Renal pelvis (tissue), 12 donors: ENCODE measurements around the gene SRRT. TPM values are rescaled to one million over a fixed set of nuclear protein-coding genes. Genes with fewer than 3 reads are reported as not detected.

Source experiments
- DNase-seq: peaks from one replicate; pipeline ENCODE4 v3.0.0-alpha.2; 2013
- long read RNA-seq, 16 experiments: transcript quantifications; one replicate each; lab custom pipeline, GENCODE V29; 2026
- polyA plus RNA-seq, 3 donors: library from polyadenylated mRNA; unstranded; fragments of 120-200 nt; gene quantifications; one replicate each; pipeline ENCODE4 v1.2.1, GENCODE V29; 2013; ENCODE audit not compliant: insufficient read length in 3 of 3

SRRT gene
- polyA plus RNA-seq, result 100 to 1,000 TPM; 188 to 206 (median 191) TPM
- long read RNA-seq, donor 1, partial matches to known transcripts, result 30 of 36 reads
- long read RNA-seq, donor 1, other reads (novel, unspliced or antisense), result 0 of 36 reads
- long read RNA-seq, donor 2, transcript SRRT-213 (20 exons, 2,905 nt), result major isoform, 6 of 29 reads
- long read RNA-seq, donor 2, partial matches to known transcripts, result 17 of 29 reads
- long read RNA-seq, donor 2, other reads (novel, unspliced or antisense), result 0 of 29 reads
- long read RNA-seq, donor 3, partial matches to known transcripts, result 5 of 12 reads
- long read RNA-seq, donor 3, other reads (novel, unspliced or antisense), result 0 of 12 reads
- long read RNA-seq, donor 4, partial matches to known transcripts, result 0 of 11 reads
- long read RNA-seq, donor 4, other reads (novel, unspliced or antisense), result 0 of 11 reads
- long read RNA-seq, donor 5, partial matches to known transcripts, result 0 of 6 reads
- long read RNA-seq, donor 5, other reads (novel, unspliced or antisense), result 0 of 6 reads
- long read RNA-seq, donor 6, partial matches to known transcripts, result 39 of 45 reads
- long read RNA-seq, donor 6, other reads (novel, unspliced or antisense), result 0 of 45 reads
- long read RNA-seq, donor 7, partial matches to known transcripts, result 16 of 24 reads
- long read RNA-seq, donor 7, other reads (novel, unspliced or antisense), result 0 of 24 reads
- long read RNA-seq, donor 8, partial matches to known transcripts, result 0 of 3 reads
- long read RNA-seq, donor 8, other reads (novel, unspliced or antisense), result 0 of 3 reads
- long read RNA-seq, donor 9, partial matches to known transcripts, result 39 of 48 reads
- long read RNA-seq, donor 9, other reads (novel, unspliced or antisense), result 0 of 48 reads
- long read RNA-seq, donor 10, partial matches to known transcripts, result 21 of 30 reads
- long read RNA-seq, donor 10, other reads (novel, unspliced or antisense), result 0 of 30 reads
- long read RNA-seq, donor 11, partial matches to known transcripts, result 26 of 29 reads
- long read RNA-seq, donor 11, other reads (novel, unspliced or antisense), result 0 of 29 reads
- long read RNA-seq, donor 12, transcript SRRT-213 (20 exons, 2,905 nt), result major isoform, 6 of 79 reads
- long read RNA-seq, donor 12, transcript SRRT-210 (2 exons, 540 nt), result minor isoform, 5 of 79 reads
- long read RNA-seq, donor 12, partial matches to known transcripts, result 61 of 79 reads
- long read RNA-seq, donor 12, other reads (novel, unspliced or antisense), result 0 of 79 reads
- long read RNA-seq, donor 13, partial matches to known transcripts, result 11 of 15 reads
- long read RNA-seq, donor 13, other reads (novel, unspliced or antisense), result 0 of 15 reads
- long read RNA-seq, donor 14, transcript SRRT-213 (20 exons, 2,905 nt), result major isoform, 5 of 80 reads
- long read RNA-seq, donor 14, partial matches to known transcripts, result 65 of 80 reads
- long read RNA-seq, donor 14, other reads (novel, unspliced or antisense), result 5 of 80 reads
- long read RNA-seq, donor 15, partial matches to known transcripts, result 65 of 84 reads
- long read RNA-seq, donor 15, other reads (novel, unspliced or antisense), result 6 of 84 reads
- long read RNA-seq, donor 16, transcript SRRT-210 (2 exons, 540 nt), result major isoform, 6 of 30 reads
- long read RNA-seq, donor 16, partial matches to known transcripts, result 16 of 30 reads
- long read RNA-seq, donor 16, other reads (novel, unspliced or antisense), result 0 of 30 reads

GRCh38 chr7:100874577-100875355 lies at the start of gene SRRT:
SRRT (plus strand) TSS chr7:100875103; CDS start chr7:100875591, 488 bp downstream.
- peak; percentile 99 for DNase-seq

GRCh38 chr7:100825215-100825671 lies 49.7 kb upstream of the SRRT start:
- no peak for DNase-seq

GRCh38 chr7:100825751-100826513 lies 49.0 kb upstream of the SRRT start:
- peak; percentile 36 for DNase-seq

GRCh38 chr7:100826514-100827329 lies 48.2 kb upstream of the SRRT start:
- no peak for DNase-seq

GRCh38 chr7:100827330-100828226 lies 47.3 kb upstream of the SRRT start, which contains the start of gene EPHB4:
EPHB4 (minus strand) TSS chr7:100827523; CDS start chr7:100827030, 493 bp downstream.
- peak; percentile 94 for DNase-seq

- peak; percentile 47 for DNase-seq
These were observed 45.7 kb upstream of the SRRT start for GRCh38 chr7:100829150-100829716.

- no peak for DNase-seq
These were observed 44.5 kb upstream of the SRRT start for GRCh38 chr7:100830396-100830795.

GRCh38 chr7:100832281-100832633 lies 42.6 kb upstream of the SRRT start:
- DNase-seq, result no peak

- peak; percentile 82 for DNase-seq
These were observed 38.7 kb upstream of the SRRT start for GRCh38 chr7:100835903-100836811.

- DNase-seq, result no peak
These were observed 38.1 kb upstream of the SRRT start for GRCh38 chr7:100836812-100837098.

- peak; percentile 94 for DNase-seq
These were observed 37.6 kb upstream of the SRRT start for GRCh38 chr7:100837099-100837836.

- DNase-seq, result no peak
These were observed 35.5 kb upstream of the SRRT start for GRCh38 chr7:100839361-100839760.

- DNase-seq, result no peak
These were observed 34.3 kb upstream of the SRRT start for GRCh38 chr7:100840470-100841100.

- DNase-seq, result no peak
These were observed 27.5 kb upstream of the SRRT start for GRCh38 chr7:100847360-100847759.
